H1 (cell line): ENCODE data around the gene PFKP. TPM values are rescaled to one million over a fixed set of nuclear protein-coding genes. Genes with fewer than 3 reads are reported as not detected.
A peak's percentile ranks its signal among the peaks of the same experiment; 100 is the strongest.

Experiments
- CTCF ChIA-PET: fragments of 300-600 bp; sonication (Branson Sonifier 250); formaldehyde crosslinking; loops from one replicate; lab custom pipeline; 2021; ENCODE audit not compliant: partially characterized antibody; lab: Charles Lee
- POLR2A ChIA-PET: fragments of 300-600 bp; sonication (Branson Sonifier 250); formaldehyde crosslinking; loops from one replicate; lab custom pipeline; 2021; ENCODE audit warnings: inconsistent platforms; ENCODE audit not compliant: partially characterized antibody; lab: Charles Lee
- DNase-seq, 2 experiments: peaks; one replicate each; pipeline versions ENCODE4 v3.0.0 to v3.0.0-alpha.2; 2010 to 2022; ENCODE audit warnings: low spot score in 2 of 2, low read depth in 1 of 2, mixed read lengths in 1 of 2
- FAIRE-seq: peaks from 2 replicates; lab custom pipeline; 2011; peaks lifted over from hg19 to GRCh38; lab: Jason Lieb, UNC
- H2AFZ ChIP-seq: 2 replicates; pipeline ENCODE4 v1.8.1; 2012; ENCODE audit warnings: low read length, inconsistent platforms
- H2AK5ac ChIP-seq: 2 replicates; pipeline ENCODE4 v1.6.1; 2013; ENCODE audit warnings: low read depth, low read length
- H2BK120ac ChIP-seq: replicated peaks from 2 replicates; pipeline ENCODE3; 2013; ENCODE audit warnings: low read depth, low read length, inconsistent platforms
- H2BK12ac ChIP-seq: 2 replicates; pipeline ENCODE4 v1.6.1; 2013; ENCODE audit warnings: low read depth, low read length
- H2BK15ac ChIP-seq: 2 replicates; pipeline ENCODE4 v1.6.1; 2013; ENCODE audit warnings: low read length
- H2BK20ac ChIP-seq: 2 replicates; pipeline ENCODE4 v1.6.1; 2013; ENCODE audit warnings: low read length
- H2BK5ac ChIP-seq: 2 replicates; pipeline ENCODE4 v1.6.1; 2013; ENCODE audit warnings: low read depth, low read length
- H3K14ac ChIP-seq: 2 replicates; pipeline ENCODE4 v1.6.1; 2013; ENCODE audit warnings: inconsistent platforms; ENCODE audit not compliant: insufficient read length
- H3K18ac ChIP-seq: 2 replicates; pipeline ENCODE4 v1.6.1; 2013; ENCODE audit warnings: low read length; ENCODE audit errors: extremely low read depth
- H3K23ac ChIP-seq: 2 replicates; pipeline ENCODE4 v1.6.1; 2013; ENCODE audit warnings: inconsistent platforms; ENCODE audit not compliant: insufficient read length
- H3K23me2 ChIP-seq: 2 replicates; pipeline ENCODE4 v1.6.1; 2013; ENCODE audit warnings: low read depth, low read length
- H3K27ac ChIP-seq: 2 replicates; pipeline ENCODE4 v1.6.1; 2011; ENCODE audit warnings: low read depth, low read length, inconsistent platforms
- H3K27me3 ChIP-seq, 4 experiments: replicated peaks in 1 of 4; 1 replicate in 1 of 4; 2 replicates in 3 of 4; pipeline versions ENCODE4 v1.6.1 to v1.8.1; 2011 to 2013; ENCODE audit warnings: low read length in 3 of 4, mild to moderate bottlenecking in 3 of 4, inconsistent platforms in 2 of 4, mixed read lengths in 2 of 4, moderate library complexity in 1 of 4; ENCODE audit not compliant: control insufficient read depth in 3 of 4, insufficient read depth in 3 of 4; ENCODE audit errors: extremely low read depth in 1 of 4
- H3K36me3 ChIP-seq, 4 experiments: 2 replicates each; pipeline versions ENCODE4 v1.6.1 to v1.8.1; 2011 to 2013; ENCODE audit warnings: mild to moderate bottlenecking in 4 of 4, low read length in 3 of 4, moderate library complexity in 2 of 4, control low read depth in 1 of 4, inconsistent platforms in 1 of 4; ENCODE audit not compliant: insufficient read depth in 4 of 4, control insufficient read depth in 2 of 4
- H3K4ac ChIP-seq: replicated peaks from 2 replicates; pipeline ENCODE3; 2013; ENCODE audit warnings: low read length, low read depth, mixed read lengths, inconsistent platforms; ENCODE audit not compliant: insufficient read length
- H3K4me1 ChIP-seq, 4 experiments: replicated peaks in 1 of 4; 1 replicate in 1 of 4; 2 replicates in 3 of 4; pipeline versions ENCODE4 v1.6.1 to v1.8.1; 2011 to 2013; ENCODE audit warnings: low read length in 3 of 4, inconsistent platforms in 2 of 4, mixed read lengths in 1 of 4; ENCODE audit not compliant: insufficient read depth in 4 of 4, control insufficient read depth in 3 of 4
- H3K4me2 ChIP-seq, 2 experiments: 2 replicates each; pipeline versions ENCODE4 v1.6.1 to v1.8.1; 2011 to 2013; ENCODE audit warnings: low read depth in 2 of 2, low read length in 2 of 2, control low read depth in 1 of 2, inconsistent platforms in 1 of 2, mild to moderate bottlenecking in 1 of 2; ENCODE audit not compliant: insufficient read depth in 1 of 2
- H3K4me3 ChIP-seq, 4 experiments: fragments of 200-600, 300-600 bp in 1 of 4; sonication (generic), shearing (Covaris generic), sonication (Bioruptor Twin) in 1 of 4; 2 replicates each; pipeline versions ENCODE4 v1.5.1 to v1.8.1; 2011 to 2016; ENCODE audit warnings: low read length in 4 of 4, low read depth in 3 of 4, control low read depth in 2 of 4, inconsistent platforms in 2 of 4, mild to moderate bottlenecking in 2 of 4, mixed read lengths in 1 of 4, moderate library complexity in 1 of 4; ENCODE audit not compliant: insufficient read depth in 2 of 4; ENCODE audit errors: extremely low read depth in 1 of 4
- H3K56ac ChIP-seq: replicated peaks from 2 replicates; pipeline ENCODE3; 2013; ENCODE audit warnings: low read depth, mild to moderate bottlenecking, mixed read lengths, low read length, inconsistent platforms; ENCODE audit not compliant: insufficient read length
- H3K79me1 ChIP-seq: 2 replicates; pipeline ENCODE4 v1.6.1; 2013; ENCODE audit warnings: low read depth, low read length, control low read depth
- H3K79me2 ChIP-seq, 2 experiments: 2 replicates each; pipeline versions ENCODE4 v1.6.1 to v1.8.1; 2012 to 2013; ENCODE audit warnings: low read length in 2 of 2, mild to moderate bottlenecking in 2 of 2, inconsistent platforms in 1 of 2; ENCODE audit not compliant: insufficient read depth in 2 of 2, control insufficient read depth in 1 of 2
- H3K9ac ChIP-seq, 4 experiments: replicated peaks in 1 of 4; 1 replicate in 1 of 4; 2 replicates in 3 of 4; pipeline versions ENCODE4 v1.6.1 to v1.8.1; 2011 to 2013; ENCODE audit warnings: low read depth in 3 of 4, low read length in 3 of 4, control low read depth in 2 of 4, mild to moderate bottlenecking in 2 of 4, moderate library complexity in 2 of 4, inconsistent platforms in 1 of 4; ENCODE audit errors: extremely low read depth in 1 of 4
- H3K9me3 ChIP-seq, 2 experiments: 2 replicates each; pipeline versions ENCODE4 v1.6.1 to v1.8.1; 2012 to 2013; ENCODE audit warnings: mild to moderate bottlenecking in 2 of 2, moderate library complexity in 2 of 2, control low read depth in 1 of 2, inconsistent platforms in 1 of 2, low read depth in 1 of 2, low read length in 1 of 2, mixed read lengths in 1 of 2; ENCODE audit not compliant: insufficient read depth in 2 of 2
- H4K20me1 ChIP-seq, 2 experiments: replicated peaks in 1 of 2; 2 replicates each; pipeline versions ENCODE3 to v1.8.1; 2011 to 2013; ENCODE audit warnings: inconsistent platforms in 2 of 2, low read length in 2 of 2, mild to moderate bottlenecking in 1 of 2; ENCODE audit not compliant: insufficient read depth in 2 of 2, control insufficient read depth in 1 of 2
- H4K5ac ChIP-seq: 2 replicates; pipeline ENCODE4 v1.6.1; 2013; ENCODE audit warnings: low read length, low read depth, mixed read lengths, inconsistent platforms; ENCODE audit not compliant: insufficient read length
- H4K8ac ChIP-seq: 2 replicates; pipeline ENCODE4 v1.8.0; 2013; ENCODE audit warnings: mild to moderate bottlenecking, moderate library complexity, low read length, inconsistent platforms; ENCODE audit not compliant: insufficient read depth; ENCODE audit errors: extremely low read depth
- H4K91ac ChIP-seq: replicated peaks from 2 replicates; pipeline ENCODE3; 2013; ENCODE audit warnings: low read length, mixed read lengths, inconsistent platforms; ENCODE audit not compliant: insufficient read length
- BACH1 ChIP-seq: IDR thresholded peaks from 2 replicates; pipeline ENCODE4 v1.6.1; 2012; ENCODE audit warnings: low read length, improper control_type of control experiment
- CTCF ChIP-seq, 3 experiments: IDR thresholded peaks; 1 replicate in 2 of 3; 2 replicates in 1 of 3; pipeline versions ENCODE4 v1.5.1 to v1.6.1; 2011; ENCODE audit warnings: low read length in 3 of 3, mild to moderate bottlenecking in 3 of 3, inconsistent platforms in 2 of 3, low read depth in 1 of 3, moderate library complexity in 1 of 3; ENCODE audit not compliant: insufficient read depth in 1 of 3; ENCODE audit errors: control extremely low read depth in 1 of 3
- HDAC2 ChIP-seq, 2 experiments: fragments of 300-600 bp in 1 of 2; sonication (generic) in 1 of 2; IDR thresholded peaks; 2 replicates each; pipeline ENCODE4 v1.6.1; 2011 to 2012; ENCODE audit warnings: low read depth in 2 of 2, low read length in 2 of 2, mild to moderate bottlenecking in 2 of 2, moderate library complexity in 2 of 2, borderline replicate concordance in 1 of 2, inconsistent platforms in 1 of 2
- MAX ChIP-seq: IDR thresholded peaks from 2 replicates; pipeline ENCODE4 v1.6.1; 2012; ENCODE audit warnings: inconsistent platforms
- RAD21 ChIP-seq, 2 experiments: IDR thresholded peaks in 1 of 2; conservative IDR thresholded peaks in 1 of 2; 2 replicates each; pipeline ENCODE4 v1.6.1; 2011; ENCODE audit warnings: low read depth in 2 of 2, low read length in 2 of 2, improper control_type of control experiment in 1 of 2, inconsistent platforms in 1 of 2, mild to moderate bottlenecking in 1 of 2, moderate library complexity in 1 of 2
- YY1 ChIP-seq: IDR thresholded peaks from 2 replicates; pipeline ENCODE4 v1.6.1; 2011; ENCODE audit warnings: low read depth, mild to moderate bottlenecking, low read length
- WGBS, 2 experiments: shearing (Covaris generic) in 1 of 2; methylation state at CpG; one replicate each; pipeline versions ENCODE4 v1.1.6 to v1.1.7; 2013 to 2015; ENCODE audit warnings: low lambda C conversion rate in 2 of 2, mixed read lengths in 2 of 2, inconsistent platforms in 1 of 2, low coverage in 1 of 2, missing lambda C conversion rate in 1 of 2; ENCODE audit not compliant: insufficient replicate concordance in 2 of 2, insufficient coverage in 1 of 2, insufficient read length in 1 of 2; ENCODE audit errors: extremely low coverage in 1 of 2, missing lambda C conversion rate in 1 of 2; 5-methylcytosine and 5-hydroxymethylcytosine counted together
- polyA plus RNA-seq, 7 experiments: library from polyadenylated mRNA; depleted of rRNA in 3 of 7; stranded (reverse) in 5 of 7; unstranded in 2 of 7; fragments of >200 nt in 5 of 7; fragments of 200-250 nt in 2 of 7; gene quantifications; 1 replicate in 5 of 7; 2 replicates in 1 of 7; 4 replicates in 1 of 7; pipeline versions ENCODE4 v1.2.1 to v1.2.3, GENCODE V29; 2011 to 2013; ENCODE audit warnings: missing spikeins in 2 of 7, mixed read lengths in 2 of 7
- total RNA-seq: library from RNA; stranded (reverse); fragmentation: NEBNext Ultra II Directional; extraction: Animal tissue kit (Norgen Biotek cat#: 25700); gene quantifications from 2 replicates; pipeline ENCODE4 v1.2.1, GENCODE V29; 2021

Gene PFKP
- total and polyA plus RNA-seq, 2 of the 8 experiments (the other 6 are each of a cell fraction or from before 2014, with no cell fraction given) = 51.2 to 128 TPM

DNA sequence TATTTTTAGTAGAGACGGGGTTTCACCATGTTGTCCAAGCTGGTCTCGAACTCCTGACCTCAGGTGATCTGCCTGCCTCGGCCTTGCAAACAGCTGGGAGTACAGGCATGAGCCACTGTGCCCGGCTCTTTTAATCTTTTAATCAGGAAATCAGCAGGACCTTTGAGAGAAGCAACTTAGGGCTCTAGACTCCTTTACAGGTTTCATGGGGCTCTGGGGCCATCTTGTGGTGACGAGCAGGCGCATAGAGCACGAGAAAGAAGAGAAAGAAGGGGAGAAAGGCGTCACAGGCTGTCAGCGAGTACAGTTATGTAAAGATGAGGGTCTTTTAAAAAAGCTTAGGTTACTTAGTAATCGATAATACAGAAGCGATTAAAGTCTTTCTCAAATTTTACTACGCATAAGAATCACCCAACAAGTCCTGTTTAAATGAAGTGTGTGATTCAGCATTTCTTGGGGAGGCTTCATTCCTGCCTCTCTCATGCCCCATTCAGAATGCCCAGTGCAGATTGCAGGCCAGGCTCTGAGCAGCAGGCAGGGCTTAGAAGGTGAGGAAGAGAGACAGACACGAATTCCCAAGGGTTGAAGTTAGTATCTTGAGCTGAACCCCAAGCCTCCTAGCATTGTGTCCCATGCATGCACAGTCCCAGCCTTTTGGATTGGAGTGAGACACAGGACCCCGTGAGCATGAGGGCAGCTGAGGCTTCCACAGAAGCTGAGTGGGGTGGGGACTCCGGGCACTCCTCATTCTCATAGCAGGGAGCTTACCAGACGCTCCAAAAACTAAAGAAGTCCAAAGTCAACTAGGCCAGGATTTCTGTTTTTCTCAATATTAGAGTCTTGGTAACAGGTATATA lies 23.6 kb upstream of the PFKP start:
- no peak overlapping the region for H2BK15ac ChIP-seq
- H3K4ac ChIP-seq = no peak overlapping the region
- H3K56ac ChIP-seq = no peak overlapping the region
- no peak overlapping the region for H4K8ac ChIP-seq
- ChIA-PET CTCF (interaction anchor here (0.6 to 4.9 kb wide), 54 partner anchors 11 to 1934 kb away, joined by 3 to 94 read pairs (median 4); no protein-coding TSS in a partner anchor), POLR2A (interaction anchor here (1.3 kb wide), 1 partner anchor 12 kb away, joined by 4 read pairs; no protein-coding TSS in a partner anchor)
- peak overlapping the region; percentile 20; the same call in 1 of the 2 replicates for H2AFZ ChIP-seq
- no peak overlapping the region for H2BK5ac ChIP-seq
- DNase-seq = peak in 1 of 2 experiments; percentile 49
- no peak for FAIRE-seq
- no peaks in the 10 kb centered on the region for H3K36me3 ChIP-seq
- no peak overlapping the region for H3K27ac ChIP-seq
- H3K4me2 ChIP-seq = no peak overlapping the region
- H3K14ac ChIP-seq = no peak overlapping the region
- H3K9me3 ChIP-seq = peaks cover 0 to 7% of the 10 kb centered on the region in 2 experiments; a peak in 2 of 4 replicates
- no peak overlapping the region for H2AK5ac ChIP-seq
- H3K4me1 ChIP-seq = peaks cover 0 to 21% (median 11%) of the 10 kb centered on the region in 4 experiments; a peak in 5 of 7 replicates
- H4K5ac ChIP-seq = no peak overlapping the region
- H2BK20ac ChIP-seq = no peak overlapping the region
- 0 out of 2 replicates have a peak, but pooled peaks have one; percentile 29 for TF ChIP-seq YY1
- no peak for TF ChIP-seq HDAC2 (IDR thresholded peaks at IDR 0.05; ENCODE audit: borderline replicate concordance in 1 of 2, low read depth in 2 of 2, low read length in 2 of 2)
- 0 out of 2 replicates have a peak, but pooled peaks have one; percentile 20 for TF ChIP-seq BACH1
- peak; percentile 60 to 79 (median 77) for TF ChIP-seq CTCF (IDR thresholded peaks at IDR 0.05; ENCODE audit: control extremely low read depth in 1 of 3, insufficient read depth in 1 of 3, low read depth in 1 of 3, low read length in 3 of 3)
- no peak for TF ChIP-seq MAX
- TF ChIP-seq RAD21 (IDR thresholded peaks at IDR 0.05 in 1 of 2, conservative IDR thresholded peaks at IDR 0.05 in 1 of 2; ENCODE audit: low read depth in 2 of 2, low read length in 2 of 2) = peak; percentile 94 to 96
- H3K4me3 ChIP-seq = no peak overlapping the region
- H3K9ac ChIP-seq = no peak overlapping the region
- H2BK120ac ChIP-seq = no peak overlapping the region
- H3K27me3 ChIP-seq = no peaks in the 10 kb centered on the region
- peaks cover 2% of the 10 kb centered on the region; the same call in 1 of the 2 replicates for H3K23me2 ChIP-seq
- no peaks in the 10 kb centered on the region for H4K20me1 ChIP-seq
- no peak overlapping the region for H3K23ac ChIP-seq
- H2BK12ac ChIP-seq = peak overlapping the region; percentile 75; the same call in 1 of the 2 replicates
- 42% methylated on average over 16 of the region's 16 CpGs; no CpG with 5 or more reads in 1 of the 2 experiments for WGBS, 2 experiments
- H3K79me2 ChIP-seq = no peaks in the 10 kb centered on the region
- peak overlapping the region; percentile 18 for H4K91ac ChIP-seq
- H3K18ac ChIP-seq = no peak overlapping the region
- no peaks in the 10 kb centered on the region for H3K79me1 ChIP-seq
